HepG2 (cell line): ENCODE data around the gene PSMD2. TPM values are rescaled to one million over a fixed set of nuclear protein-coding genes. Genes with fewer than 3 reads are reported as not detected.

Experiments
- HNF4G ChIP-seq, 2 experiments: sonication (generic) in 1 of 2; formaldehyde crosslinking in 1 of 2; IDR thresholded peaks; 2 replicates each; pipeline versions ENCODE4 v1.4.0 to v1.6.1; 2011 to 2020; ENCODE audit warnings: borderline replicate concordance in 2 of 2, low read depth in 2 of 2, mild to moderate bottlenecking in 2 of 2, low read length in 1 of 2, missing genetic modification reagents in 1 of 2, moderate library complexity in 1 of 2
- JUNB ChIP-seq: sonication (generic); formaldehyde crosslinking; IDR thresholded peaks from 2 replicates; pipeline ENCODE4 v1.8.0; 2022; ENCODE audit warnings: missing genetic modification reagents, mild to moderate bottlenecking, borderline replicate concordance
- NFIC ChIP-seq: IDR thresholded peaks from 2 replicates; pipeline ENCODE4 v1.6.1; 2012; ENCODE audit warnings: mild to moderate bottlenecking, low read length, inconsistent platforms
- RFX5 ChIP-seq: IDR thresholded peaks from 2 replicates; pipeline ENCODE4 v1.6.1; 2011; ENCODE audit warnings: low read depth, low read length, improper control_type of control experiment
- RORA ChIP-seq: sonication (generic); formaldehyde crosslinking; IDR thresholded peaks from 2 replicates; pipeline ENCODE4 v1.5.0; 2020; ENCODE audit warnings: mild to moderate bottlenecking, missing genetic modification reagents, moderate library complexity
- SRSF4 ChIP-seq: fragments of 200-400 bp; formaldehyde crosslinking; IDR thresholded peaks from one replicate; pipeline ENCODE4 v1.6.1; 2018; ENCODE audit warnings: mild to moderate bottlenecking, low read depth, low read length, moderate library complexity; ENCODE audit not compliant: poor library complexity, severe bottlenecking
- ZFP90 ChIP-seq: sonication (generic); formaldehyde crosslinking; IDR thresholded peaks from 2 replicates; pipeline ENCODE4 v1.8.0; 2022; ENCODE audit warnings: missing genetic modification reagents, mild to moderate bottlenecking, inconsistent platforms, borderline replicate concordance
- ZMYM2 ChIP-seq: sonication (generic); formaldehyde crosslinking; IDR thresholded peaks from 2 replicates; pipeline ENCODE4 v1.8.0; 2022; ENCODE audit warnings: mild to moderate bottlenecking, missing genetic modification reagents
- ZNF776 ChIP-seq: sonication (generic); formaldehyde crosslinking; IDR thresholded peaks from 2 replicates; pipeline ENCODE4 v1.4.0; 2020; ENCODE audit warnings: mild to moderate bottlenecking, missing genetic modification reagents
- ZSCAN22 ChIP-seq: sonication (generic); formaldehyde crosslinking; IDR thresholded peaks from 2 replicates; pipeline ENCODE4 v1.4.0; 2020; ENCODE audit warnings: mild to moderate bottlenecking, missing genetic modification reagents
- polyA plus RNA-seq, 8 experiments: library from polyadenylated mRNA; depleted of rRNA in 3 of 8; stranded (reverse) in 7 of 8; unstranded in 1 of 8; fragments of >200 nt; fragmentation: Illumina TruSeq in 4 of 8; extraction: Trizol in 4 of 8; gene quantifications; 2 replicates each; pipeline versions ENCODE4 v1.2.1 to v1.2.3, GENCODE V29; 2011 to 2016; ENCODE audit warnings: low read depth in 4 of 8, missing spikeins in 1 of 8, mixed read lengths in 1 of 8; ENCODE audit not compliant: insufficient read depth in 1 of 8
- total RNA-seq, 5 experiments: library from RNA; depleted of rRNA; stranded (reverse); fragments of >200 nt; fragmentation: Illumina TruSeq; extraction: Trizol; gene quantifications; 2 replicates each; pipeline ENCODE4 v1.2.3, GENCODE V29; 2016; ENCODE audit warnings: low read depth in 1 of 5
- TF ChIP-seq, protein P1 (sequence below): sonication (generic); formaldehyde crosslinking; IDR thresholded peaks from 2 replicates; pipeline ENCODE4 v1.4.0; 2020; ENCODE audit warnings: missing genetic modification reagents
- TF ChIP-seq, protein P2 (sequence below): sonication (generic); formaldehyde crosslinking; conservative IDR thresholded peaks from 2 replicates; pipeline ENCODE4 v1.4.0; 2020; ENCODE audit warnings: missing genetic modification reagents

The PSMD2 gene
- total and polyA plus RNA-seq, 2 of the 13 experiments (the other 11 are each of a cell fraction or from before 2014, with no cell fraction given), result 125 to 200 TPM

DNA sequence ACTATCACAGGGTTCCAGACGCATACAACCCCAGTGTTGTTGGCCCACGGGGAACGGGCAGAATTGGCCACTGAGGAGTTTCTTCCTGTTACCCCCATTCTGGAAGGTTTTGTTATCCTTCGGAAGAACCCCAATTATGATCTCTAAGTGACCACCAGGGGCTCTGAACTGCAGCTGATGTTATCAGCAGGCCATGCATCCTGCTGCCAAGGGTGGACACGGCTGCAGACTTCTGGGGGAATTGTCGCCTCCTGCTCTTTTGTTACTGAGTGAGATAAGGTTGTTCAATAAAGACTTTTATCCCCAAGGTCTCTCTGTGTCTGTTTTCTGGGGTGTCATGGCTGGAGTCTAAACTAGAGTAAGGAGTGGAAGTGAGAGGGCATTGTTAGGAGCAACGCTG, 9.7 kb downstream of the PSMD2 start (continued):
- TF ChIP-seq, protein P1, sequence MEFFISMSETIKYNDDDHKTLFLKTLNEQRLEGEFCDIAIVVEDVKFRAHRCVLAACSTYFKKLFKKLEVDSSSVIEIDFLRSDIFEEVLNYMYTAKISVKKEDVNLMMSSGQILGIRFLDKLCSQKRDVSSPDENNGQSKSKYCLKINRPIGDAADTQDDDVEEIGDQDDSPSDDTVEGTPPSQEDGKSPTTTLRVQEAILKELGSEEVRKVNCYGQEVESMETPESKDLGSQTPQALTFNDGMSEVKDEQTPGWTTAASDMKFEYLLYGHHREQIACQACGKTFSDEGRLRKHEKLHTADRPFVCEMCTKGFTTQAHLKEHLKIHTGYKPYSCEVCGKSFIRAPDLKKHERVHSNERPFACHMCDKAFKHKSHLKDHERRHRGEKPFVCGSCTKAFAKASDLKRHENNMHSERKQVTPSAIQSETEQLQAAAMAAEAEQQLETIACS, result no peak
- TF ChIP-seq ZMYM2 (no peak), HNF4G (IDR thresholded peaks at IDR 0.05; ENCODE audit: borderline replicate concordance, low read depth, low read length) (no peak), HNF4G (CRISPR knock-in tag; IDR thresholded peaks at IDR 0.05; ENCODE audit: borderline replicate concordance, low read depth) (no peak), ZSCAN22 (CRISPR knock-in tag) (no peak), ZFP90 (no peak), ZNF776 (CRISPR knock-in tag) (no peak), JUNB (CRISPR knock-in tag) (no peak), SRSF4 (no peak), RFX5 (no peak), NFIC (no peak), RORA (no peak)
- TF ChIP-seq, protein P2, sequence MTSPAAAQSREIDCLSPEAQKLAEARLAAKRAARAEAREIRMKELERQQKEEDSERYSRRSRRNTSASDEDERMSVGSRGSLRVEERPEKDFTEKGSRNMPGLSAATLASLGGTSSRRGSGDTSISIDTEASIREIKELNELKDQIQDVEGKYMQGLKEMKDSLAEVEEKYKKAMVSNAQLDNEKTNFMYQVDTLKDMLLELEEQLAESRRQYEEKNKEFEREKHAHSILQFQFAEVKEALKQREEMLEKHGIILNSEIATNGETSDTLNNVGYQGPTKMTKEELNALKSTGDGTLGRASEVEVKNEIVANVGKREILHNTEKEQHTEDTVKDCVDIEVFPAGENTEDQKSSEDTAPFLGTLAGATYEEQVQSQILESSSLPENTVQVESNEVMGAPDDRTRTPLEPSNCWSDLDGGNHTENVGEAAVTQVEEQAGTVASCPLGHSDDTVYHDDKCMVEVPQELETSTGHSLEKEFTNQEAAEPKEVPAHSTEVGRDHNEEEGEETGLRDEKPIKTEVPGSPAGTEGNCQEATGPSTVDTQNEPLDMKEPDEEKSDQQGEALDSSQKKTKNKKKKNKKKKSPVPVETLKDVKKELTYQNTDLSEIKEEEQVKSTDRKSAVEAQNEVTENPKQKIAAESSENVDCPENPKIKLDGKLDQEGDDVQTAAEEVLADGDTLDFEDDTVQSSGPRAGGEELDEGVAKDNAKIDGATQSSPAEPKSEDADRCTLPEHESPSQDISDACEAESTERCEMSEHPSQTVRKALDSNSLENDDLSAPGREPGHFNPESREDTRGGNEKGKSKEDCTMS, result no peak
- TF ChIP-seq, all 625 proteins: peak for 0
